Lower leg skin (tissue), 3 donors: ENCODE results near the gene TXNL4A.

Experiments used
- POLR2A ChIP-seq, 2 donors: fragments of 450-650 bp; IDR thresholded peaks; one replicate each; pipeline ENCODE4 v1.6.1; 2016 to 2017; ENCODE audit warnings: antibody characterized with exemption in 2 of 2, mild to moderate bottlenecking in 1 of 2, moderate library complexity in 1 of 2
- TF ChIP-seq, protein P1 (sequence below), 3 donors: fragments of 450-650 bp; IDR thresholded peaks; one replicate each; pipeline ENCODE4 v1.5.1; 2016; ENCODE audit warnings: antibody characterized with exemption in 3 of 3, mild to moderate bottlenecking in 3 of 3, moderate library complexity in 2 of 3

DNA sequence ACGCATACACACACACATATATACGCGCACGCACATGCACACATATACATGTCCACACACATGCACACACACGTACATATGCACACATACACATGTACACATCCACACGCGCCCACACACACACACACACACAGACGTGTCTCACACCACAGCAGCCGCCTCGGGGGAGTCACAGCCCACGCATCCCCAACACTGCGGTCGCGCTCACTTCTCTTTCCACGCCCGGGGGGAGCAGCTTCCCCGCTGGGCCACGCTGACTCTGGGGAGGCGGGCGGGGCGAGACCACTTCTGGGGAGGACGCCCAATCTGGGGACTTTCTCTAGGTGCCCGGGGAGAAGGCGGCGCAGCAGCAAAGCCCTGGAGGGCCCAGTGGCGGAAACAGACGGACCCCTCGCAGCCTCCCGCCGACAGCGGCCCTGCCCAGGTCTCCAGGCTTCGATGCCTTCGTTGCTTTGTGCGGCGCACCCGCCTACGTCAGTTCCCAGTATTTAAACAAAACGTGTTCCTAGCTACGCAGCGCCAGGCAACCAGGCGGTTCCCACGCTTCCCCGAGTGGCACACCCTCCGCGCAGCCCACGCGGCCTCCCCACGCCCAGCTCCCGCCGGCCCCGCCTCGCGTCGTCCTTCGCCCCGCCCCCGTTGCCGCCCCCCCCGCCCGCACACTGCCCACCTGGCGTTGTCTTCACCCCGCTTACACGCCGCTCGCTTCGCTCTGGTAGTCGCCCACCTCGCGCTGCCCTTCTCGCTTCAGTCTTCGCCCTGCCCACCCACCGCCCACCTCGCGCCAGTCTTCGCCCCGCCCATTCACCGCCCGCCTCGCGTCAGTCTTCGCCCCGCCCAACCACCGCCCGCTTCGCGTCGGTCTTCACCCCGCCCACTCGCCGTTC is 45.1 kb upstream of the TXNL4A start:
- no peak for TF ChIP-seq POLR2A (IDR thresholded peaks at IDR 0.05)
- TF ChIP-seq, protein P1, sequence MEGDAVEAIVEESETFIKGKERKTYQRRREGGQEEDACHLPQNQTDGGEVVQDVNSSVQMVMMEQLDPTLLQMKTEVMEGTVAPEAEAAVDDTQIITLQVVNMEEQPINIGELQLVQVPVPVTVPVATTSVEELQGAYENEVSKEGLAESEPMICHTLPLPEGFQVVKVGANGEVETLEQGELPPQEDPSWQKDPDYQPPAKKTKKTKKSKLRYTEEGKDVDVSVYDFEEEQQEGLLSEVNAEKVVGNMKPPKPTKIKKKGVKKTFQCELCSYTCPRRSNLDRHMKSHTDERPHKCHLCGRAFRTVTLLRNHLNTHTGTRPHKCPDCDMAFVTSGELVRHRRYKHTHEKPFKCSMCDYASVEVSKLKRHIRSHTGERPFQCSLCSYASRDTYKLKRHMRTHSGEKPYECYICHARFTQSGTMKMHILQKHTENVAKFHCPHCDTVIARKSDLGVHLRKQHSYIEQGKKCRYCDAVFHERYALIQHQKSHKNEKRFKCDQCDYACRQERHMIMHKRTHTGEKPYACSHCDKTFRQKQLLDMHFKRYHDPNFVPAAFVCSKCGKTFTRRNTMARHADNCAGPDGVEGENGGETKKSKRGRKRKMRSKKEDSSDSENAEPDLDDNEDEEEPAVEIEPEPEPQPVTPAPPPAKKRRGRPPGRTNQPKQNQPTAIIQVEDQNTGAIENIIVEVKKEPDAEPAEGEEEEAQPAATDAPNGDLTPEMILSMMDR (IDR thresholded peaks at IDR 0.05) = no peak
